ENCODE results near the gene MET. TPM values are rescaled to one million over a fixed set of nuclear protein-coding genes. Genes with fewer than 3 reads are reported as not detected.

MET gene
- total and polyA plus RNA-seq, 10 of the 15 experiments (the other 5 are each of a cell fraction or from before 2014, with no cell fraction given), result 0.01 to 0.21 TPM; not detected in 8

DNA sequence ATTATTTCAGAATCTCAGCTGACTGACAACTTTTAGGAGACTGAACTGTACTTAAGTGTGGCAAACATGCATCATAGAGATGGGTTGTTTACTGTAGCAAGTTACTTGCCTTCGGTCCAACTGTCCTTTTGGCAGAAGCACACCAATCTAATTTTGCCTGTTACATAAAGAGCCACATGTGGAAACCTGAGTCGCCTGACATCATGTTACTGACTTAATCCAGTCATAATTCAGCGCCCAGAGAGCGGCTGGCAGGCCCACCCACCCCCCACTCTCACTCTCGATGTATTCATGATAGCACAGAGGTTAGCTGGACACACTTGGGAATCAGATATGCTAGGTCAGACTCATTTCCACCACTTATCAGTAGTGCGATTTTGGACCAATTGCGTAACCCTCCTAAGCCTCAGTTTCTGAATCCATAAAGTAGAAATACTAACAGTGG, 133.1 kb downstream of the MET start:
- Histone ChIP-seq H3K27ac (ENCODE audit: control insufficient read depth, insufficient read depth) (no peak overlapping the region), H3K9ac (ENCODE audit: control insufficient read depth, insufficient read depth, low read length) (no peak overlapping the region), H4K20me1 (ENCODE audit: control insufficient read depth, insufficient read depth) (no peaks in the 10 kb centered on the region), H2AFZ (ENCODE audit: control insufficient read depth, low read depth, low read length) (no peak overlapping the region), H3K9me3 (replicated peaks; ENCODE audit: control insufficient read depth, insufficient read depth, low read length) (no peaks in the 10 kb centered on the region), H3K4me1 (ENCODE audit: control insufficient read depth, insufficient read depth, low read length) (no peaks in the 10 kb centered on the region), H3K36me3 (ENCODE audit: control insufficient read depth in 2 of 2, insufficient read depth in 2 of 2, low read length in 1 of 2) (no peaks in the 10 kb centered on the region), H3K79me2 (ENCODE audit: control insufficient read depth, insufficient read depth, low read length) (no peaks in the 10 kb centered on the region), H3K4me3 (no peak overlapping the region), H3K4me2 (ENCODE audit: control insufficient read depth, insufficient read depth) (no peak overlapping the region), H3K27me3 (replicated peaks in 1 of 2; ENCODE audit: control insufficient read depth in 2 of 2, insufficient read depth in 2 of 2, low read length in 1 of 2) (no peaks in the 10 kb centered on the region; a peak in 1 of 4 replicates)
- no peak for FAIRE-seq
- SMC1A ChIA-PET (ENCODE audit: uncharacterized antibody, unreplicated experiment), result interaction anchor here (1.6 kb wide), 1 partner anchor 214 kb away, joined by 5 read pairs; no protein-coding TSS in a partner anchor
- no peak for DNase-seq (ENCODE audit: low read depth, low spot score)
- in situ Hi-C loops (cut with MboI) (no loop called here), intact Hi-C loops (cut with micrococcal nuclease; ENCODE audit: unreplicated experiment) (loop anchor here (5.0 kb wide), 1 partner anchor 633 kb away; no protein-coding TSS in a partner anchor)
- RAD21 ChIA-PET (ENCODE audit: unreplicated experiment), result interaction anchor here (0.5 to 1.4 kb wide), 3 partner anchors 105 to 569 kb away, joined by 3 to 6 read pairs (median 3); no protein-coding TSS in a partner anchor
- TF ChIP-seq, protein P1, sequence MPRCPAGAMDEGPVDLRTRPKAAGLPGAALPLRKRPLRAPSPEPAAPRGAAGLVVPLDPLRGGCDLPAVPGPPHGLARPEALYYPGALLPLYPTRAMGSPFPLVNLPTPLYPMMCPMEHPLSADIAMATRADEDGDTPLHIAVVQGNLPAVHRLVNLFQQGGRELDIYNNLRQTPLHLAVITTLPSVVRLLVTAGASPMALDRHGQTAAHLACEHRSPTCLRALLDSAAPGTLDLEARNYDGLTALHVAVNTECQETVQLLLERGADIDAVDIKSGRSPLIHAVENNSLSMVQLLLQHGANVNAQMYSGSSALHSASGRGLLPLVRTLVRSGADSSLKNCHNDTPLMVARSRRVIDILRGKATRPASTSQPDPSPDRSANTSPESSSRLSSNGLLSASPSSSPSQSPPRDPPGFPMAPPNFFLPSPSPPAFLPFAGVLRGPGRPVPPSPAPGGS (IDR thresholded peaks at IDR 0.05; ENCODE audit: borderline replicate concordance, insufficient read depth, low read depth, low read length, poor library complexity, severe bottlenecking), result no peak
- TF ChIP-seq, protein P2, sequence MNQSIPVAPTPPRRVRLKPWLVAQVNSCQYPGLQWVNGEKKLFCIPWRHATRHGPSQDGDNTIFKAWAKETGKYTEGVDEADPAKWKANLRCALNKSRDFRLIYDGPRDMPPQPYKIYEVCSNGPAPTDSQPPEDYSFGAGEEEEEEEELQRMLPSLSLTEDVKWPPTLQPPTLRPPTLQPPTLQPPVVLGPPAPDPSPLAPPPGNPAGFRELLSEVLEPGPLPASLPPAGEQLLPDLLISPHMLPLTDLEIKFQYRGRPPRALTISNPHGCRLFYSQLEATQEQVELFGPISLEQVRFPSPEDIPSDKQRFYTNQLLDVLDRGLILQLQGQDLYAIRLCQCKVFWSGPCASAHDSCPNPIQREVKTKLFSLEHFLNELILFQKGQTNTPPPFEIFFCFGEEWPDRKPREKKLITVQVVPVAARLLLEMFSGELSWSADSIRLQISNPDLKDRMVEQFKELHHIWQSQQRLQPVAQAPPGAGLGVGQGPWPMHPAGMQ (IDR thresholded peaks at IDR 0.05; ENCODE audit: borderline replicate concordance), result no peak
- CTCF ChIA-PET, result interaction anchor here (2.3 to 10.0 kb wide), 2 partner anchors 212 to 216 kb away, joined by 7 to 118 read pairs; no protein-coding TSS in a partner anchor
- no TSS peak for BruUV-seq (replicated peaks)
- WGBS (ENCODE audit: insufficient coverage, insufficient replicate concordance, low lambda C conversion rate, missing lambda C conversion rate), result 42% methylated on average over 7 of the region's 7 CpGs
- POLR2A ChIA-PET, result no interaction called here
- ATAC-seq, result no peak
